Naive thymus-derived CD8-positive, alpha-beta T cell (primary cell): Measurements from ENCODE around the gene CDYL. TPM values are rescaled to one million over a fixed set of nuclear protein-coding genes. Genes with fewer than 3 reads are reported as not detected.

Source experiments
- ATAC-seq, 2 donors: fragments of 150-1000 bp; cut with Tn5 transposase in 1 of 2; sonication (Bioruptor Pico), chemical (Tn5 transposase) in 1 of 2; 1 replicate in 1 of 2; 2 replicates in 1 of 2; pipeline ENCODE4 v1.10.0; 2021; ENCODE audit warnings: mild to moderate bottlenecking in 2 of 2, moderate library complexity in 2 of 2
- POLR2A ChIA-PET: fragments of 350-600 bp; sonication (Branson Sonifier 250); formaldehyde crosslinking; loops from one replicate; lab custom pipeline; 2021; ENCODE audit warnings: antibody characterized with exemption; lab: Charles Lee
- DNase-seq, 10 donors: peaks; one replicate each; pipeline versions ENCODE4 v3.0.0 to v3.0.0-alpha.2; 2020 to 2022
- H3K27ac Mint-ChIP-seq, 10 donors: one replicate each; pipeline ENCODE4 v1.8.0; 2020 to 2022; ENCODE audit warnings: mild to moderate bottlenecking in 10 of 10, mixed read lengths in 10 of 10, moderate library complexity in 4 of 10, inconsistent platforms in 1 of 10
- H3K27me3 Mint-ChIP-seq, 5 donors: one replicate each; pipeline ENCODE4 v1.8.0; 2021 to 2022; ENCODE audit warnings: mixed read lengths in 5 of 5
- H3K36me3 Mint-ChIP-seq, 3 donors: one replicate each; pipeline ENCODE4 v1.8.0; 2020 to 2022; ENCODE audit warnings: mixed read lengths in 3 of 3, mild to moderate bottlenecking in 2 of 3, inconsistent platforms in 1 of 3
- H3K4me1 Mint-ChIP-seq, 4 donors: one replicate each; pipeline ENCODE4 v1.8.0; 2021 to 2022; ENCODE audit warnings: mixed read lengths in 4 of 4
- H3K4me3 Mint-ChIP-seq, 10 donors: one replicate each; pipeline ENCODE4 v1.8.0; 2020 to 2022; ENCODE audit warnings: mild to moderate bottlenecking in 10 of 10, mixed read lengths in 10 of 10, moderate library complexity in 6 of 10, inconsistent platforms in 1 of 10
- H3K9me3 Mint-ChIP-seq, 9 donors: one replicate each; pipeline ENCODE4 v1.8.0; 2020 to 2022; ENCODE audit warnings: mixed read lengths in 9 of 9, mild to moderate bottlenecking in 3 of 9, inconsistent platforms in 1 of 9, moderate library complexity in 1 of 9
- polyA plus RNA-seq, 3 donors: library from polyadenylated mRNA; unstranded; fragments of 300-500 nt; fragmentation: Illumina TruSeq; gene quantifications; one replicate each; pipeline ENCODE4 v1.2.3, GENCODE V29; 2021
- total RNA-seq, 8 experiments: library from RNA in 2 of 8; stranded (reverse) in 2 of 8; gene quantifications; one replicate each; pipeline ENCODE4 v1.2.3 and lab custom pipeline; 2021 to 2026

The CDYL gene
- total and polyA plus RNA-seq, 5 experiments from 2014 or later, result 5.6 to 49.3 (median 6.1) TPM

GRCh38 chr6:4891141-4891540 is 114.9 kb downstream of the CDYL start:
- POLR2A ChIA-PET, result no interaction called here
- Mint-ChIP-seq H3K36me3 (peaks cover 11 to 44% (median 13%) of the 10 kb centered on the region in 3 donors), H3K4me3 (no peak overlapping the region), H3K27ac (peak overlapping the region in 3 of 10 donors; percentile 18 to 58 (median 31)), H3K27me3 (no peaks in the 10 kb centered on the region), H3K4me1 (peaks cover 18 to 43% (median 42%) of the 10 kb centered on the region in 4 donors), H3K9me3 (no peaks in the 10 kb centered on the region)
- DNase-seq, result no peak
- no peak for ATAC-seq

GRCh38 chr6:4892785-4893485 is 116.7 kb downstream of the CDYL start:
- H3K36me3 Mint-ChIP-seq, result peaks cover 22 to 57% (median 22%) of the 10 kb centered on the region in 3 donors
- peaks cover 15 to 32% (median 28%) of the 10 kb centered on the region in 4 donors for H3K4me1 Mint-ChIP-seq
- DNase-seq (no peak), ATAC-seq (no peak)
- H3K4me3 Mint-ChIP-seq, result no peak overlapping the region
- POLR2A ChIA-PET, result no interaction called here
- no peaks in the 10 kb centered on the region for H3K27me3 Mint-ChIP-seq
- peak overlapping the region in 5 of 10 donors; percentile 38 to 75 (median 57) for H3K27ac Mint-ChIP-seq
- peaks cover 0 to 2% (median 0%) of the 10 kb centered on the region in 9 donors for H3K9me3 Mint-ChIP-seq

GRCh38 chr6:4894049-4894448 is 117.8 kb downstream of the CDYL start:
- H3K4me3 Mint-ChIP-seq, result no peak overlapping the region
- no peak for DNase-seq
- no peak for ATAC-seq
- POLR2A ChIA-PET, result no interaction called here
- peaks cover 25 to 66% (median 33%) of the 10 kb centered on the region in 3 donors for H3K36me3 Mint-ChIP-seq
- peak overlapping the region in 2 of 10 donors; percentile 17 to 64 for H3K27ac Mint-ChIP-seq
- H3K4me1 Mint-ChIP-seq, result peaks cover 10 to 23% (median 17%) of the 10 kb centered on the region in 4 donors
- H3K9me3 Mint-ChIP-seq, result peaks cover 0 to 11% (median under 1%) of the 10 kb centered on the region in 9 donors
- H3K27me3 Mint-ChIP-seq, result no peaks in the 10 kb centered on the region

GRCh38 chr6:4895971-4896370 is 119.8 kb downstream of the CDYL start:
- peaks cover 2 to 7% (median 6%) of the 10 kb centered on the region in 4 donors for H3K4me1 Mint-ChIP-seq

GRCh38 chr6:4896401-4896800 is 120.2 kb downstream of the CDYL start:
- POLR2A ChIA-PET, result no interaction called here
- H3K36me3 Mint-ChIP-seq, result peaks cover 29 to 76% (median 46%) of the 10 kb centered on the region in 3 donors

More at GRCh38 chr6:4895971-4896370, 119.8 kb downstream of the CDYL start:
- DNase-seq, result no peak
- Mint-ChIP-seq H3K27ac (peak overlapping the region in 1 of 10 donors; percentile 55), H3K36me3 (peaks cover 31 to 78% (median 45%) of the 10 kb centered on the region in 3 donors), H3K4me3 (no peak overlapping the region), H3K9me3 (peaks cover 0 to 18% (median 5%) of the 10 kb centered on the region in 9 donors), H3K27me3 (no peaks in the 10 kb centered on the region)
- POLR2A ChIA-PET, result no interaction called here
- no peak for ATAC-seq

GRCh38 chr6:4899249-4900034 is 123.2 kb downstream of the CDYL start:
- Mint-ChIP-seq H3K4me1 (peaks cover 0 to 13% (median 10%) of the 10 kb centered on the region in 4 donors), H3K27ac (no peak overlapping the region), H3K9me3 (peaks cover 0 to 18% (median 5%) of the 10 kb centered on the region in 9 donors), H3K36me3 (peaks cover 22 to 61% (median 48%) of the 10 kb centered on the region in 3 donors), H3K27me3 (no peaks in the 10 kb centered on the region), H3K4me3 (no peak overlapping the region)
- POLR2A ChIA-PET, result no interaction called here
- ATAC-seq (no peak), DNase-seq (no peak)

More at GRCh38 chr6:4896401-4896800, 120.2 kb downstream of the CDYL start:
- Mint-ChIP-seq H3K4me1 (peaks cover 3 to 10% (median 6%) of the 10 kb centered on the region in 4 donors), H3K4me3 (no peak overlapping the region), H3K27ac (peak overlapping the region in 1 of 10 donors; percentile 55), H3K27me3 (no peaks in the 10 kb centered on the region), H3K9me3 (peaks cover 0 to 18% (median 5%) of the 10 kb centered on the region in 9 donors)
- ATAC-seq (no peak), DNase-seq (no peak)

- peaks cover 0 to 18% (median 5%) of the 10 kb centered on the region in 9 donors for H3K9me3 Mint-ChIP-seq
- H3K4me1 Mint-ChIP-seq, result peaks cover 15 to 31% (median 20%) of the 10 kb centered on the region in 4 donors
- ATAC-seq (no peak), DNase-seq (no peak)
- H3K27me3 Mint-ChIP-seq, result no peaks in the 10 kb centered on the region
- peak overlapping the region in 1 of 10 donors; percentile 15 for H3K27ac Mint-ChIP-seq
- H3K4me3 Mint-ChIP-seq, result no peak overlapping the region
- POLR2A ChIA-PET, result no interaction called here
- H3K36me3 Mint-ChIP-seq, result peaks cover 14 to 48% (median 40%) of the 10 kb centered on the region in 3 donors
Observed at GRCh38 chr6:4901386-4902061, 125.3 kb downstream of the CDYL start.

GRCh38 chr6:4902363-4902762 is 126.2 kb downstream of the CDYL start:
- DNase-seq, result no peak
- Mint-ChIP-seq H3K4me1 (peaks cover 19 to 39% (median 28%) of the 10 kb centered on the region in 4 donors), H3K27me3 (no peaks in the 10 kb centered on the region), H3K36me3 (peaks cover 10 to 41% (median 34%) of the 10 kb centered on the region in 3 donors), H3K9me3 (peaks cover 0 to 18% (median 5%) of the 10 kb centered on the region in 9 donors), H3K27ac (peak overlapping the region in 2 of 10 donors; percentile 3 to 43), H3K4me3 (no peak overlapping the region)
- POLR2A ChIA-PET, result interaction anchor here (0.7 kb wide), 1 partner anchor 36 kb away, joined by 4 read pairs; no protein-coding TSS in a partner anchor
- no peak for ATAC-seq

GRCh38 chr6:4903121-4903520 is 126.9 kb downstream of the CDYL start:
- Mint-ChIP-seq H3K4me3 (no peak overlapping the region), H3K27ac (peak overlapping the region in 3 of 10 donors; percentile 5 to 43 (median 26)), H3K27me3 (no peaks in the 10 kb centered on the region), H3K4me1 (peaks cover 23 to 47% (median 36%) of the 10 kb centered on the region in 4 donors), H3K9me3 (peaks cover 0 to 15% (median 5%) of the 10 kb centered on the region in 9 donors), H3K36me3 (peaks cover 9 to 37% (median 31%) of the 10 kb centered on the region in 3 donors)
- ATAC-seq (no peak), DNase-seq (no peak)
- POLR2A ChIA-PET, result no interaction called here

- Mint-ChIP-seq H3K9me3 (peaks cover 0 to 9% (median 5%) of the 10 kb centered on the region in 9 donors), H3K27ac (peak overlapping the region in 1 of 10 donors; percentile 30), H3K4me3 (peak overlapping the region in 1 of 10 donors; percentile 24), H3K36me3 (peaks cover 8 to 36% (median 23%) of the 10 kb centered on the region in 3 donors), H3K27me3 (no peaks in the 10 kb centered on the region), H3K4me1 (peaks cover 31 to 54% (median 43%) of the 10 kb centered on the region in 4 donors)
- POLR2A ChIA-PET, result no interaction called here
- ATAC-seq, result no peak
- no peak for DNase-seq
Observed at GRCh38 chr6:4903751-4904370, 127.7 kb downstream of the CDYL start.

- H3K9me3 Mint-ChIP-seq, result peaks cover 0 to 2% (median 0%) of the 10 kb centered on the region in 9 donors
- no peak for DNase-seq
- ATAC-seq, result no peak
- POLR2A ChIA-PET, result no interaction called here
- peaks cover 32 to 55% (median 50%) of the 10 kb centered on the region in 4 donors for H3K4me1 Mint-ChIP-seq
- no peaks in the 10 kb centered on the region for H3K27me3 Mint-ChIP-seq
- H3K4me3 Mint-ChIP-seq, result peak overlapping the region in 1 of 10 donors; percentile 24
- H3K36me3 Mint-ChIP-seq, result peaks cover 1 to 33% (median 16%) of the 10 kb centered on the region in 3 donors
- H3K27ac Mint-ChIP-seq, result peak overlapping the region in 6 of 10 donors; percentile 16 to 69 (median 56)
Observed at GRCh38 chr6:4904461-4905025, 128.3 kb downstream of the CDYL start.
